GM23248 (cell line): ENCODE results near the gene FAM186B. TPM values are rescaled to one million over a fixed set of nuclear protein-coding genes. Genes with fewer than 3 reads are reported as not detected.

Experiments used
- DNase-seq: peaks from one replicate; pipeline ENCODE4 v3.0.0-alpha.2; 2015
- H2AFZ ChIP-seq: fragments of 200-600 bp; sonication (generic); 2 replicates; pipeline ENCODE4 v1.6.1; 2016; ENCODE audit warnings: antibody characterized with exemption
- H3F3A ChIP-seq: fragments of 200-600 bp; sonication (generic); 2 replicates; pipeline ENCODE4 v1.6.1; 2016; ENCODE audit warnings: mild to moderate bottlenecking, antibody characterized with exemption, mixed run types; ENCODE audit not compliant: insufficient read depth
- H3K27ac ChIP-seq: fragments of 200-600 bp; sonication (generic); 2 replicates; pipeline ENCODE4 v1.5.1; 2016; ENCODE audit warnings: mild to moderate bottlenecking
- H3K27me3 ChIP-seq: fragments of 200-600 bp; sonication (generic); replicated peaks from 2 replicates; pipeline ENCODE4 v1.6.1; 2016; ENCODE audit warnings: mild to moderate bottlenecking; ENCODE audit not compliant: insufficient read depth
- H3K36me3 ChIP-seq: fragments of 200-600 bp; sonication (generic); 2 replicates; pipeline ENCODE4 v1.6.1; 2016; ENCODE audit warnings: low read depth, mild to moderate bottlenecking
- H3K4me1 ChIP-seq: fragments of 200-600 bp; sonication (generic); 2 replicates; pipeline ENCODE4 v1.6.1; 2016; ENCODE audit warnings: mild to moderate bottlenecking; ENCODE audit not compliant: insufficient read depth
- H3K4me2 ChIP-seq: fragments of 200-600 bp; sonication (generic); one replicate; pipeline ENCODE4 v1.6.1; 2016; ENCODE audit warnings: mild to moderate bottlenecking; ENCODE audit not compliant: unreplicated experiment
- H3K4me3 ChIP-seq: fragments of 200-600 bp; sonication (generic); 2 replicates; pipeline ENCODE4 v1.5.1; 2016; ENCODE audit warnings: mild to moderate bottlenecking
- H3K79me2 ChIP-seq: fragments of 200-600 bp; sonication (generic); 2 replicates; pipeline ENCODE4 v1.6.1; 2016; ENCODE audit warnings: mild to moderate bottlenecking; ENCODE audit not compliant: insufficient read depth
- H3K9ac ChIP-seq: fragments of 200-600 bp; sonication (generic); 2 replicates; pipeline ENCODE4 v1.6.1; 2016; ENCODE audit warnings: mild to moderate bottlenecking
- H3K9me2 ChIP-seq: fragments of 200-600 bp; sonication (generic); 2 replicates; pipeline ENCODE4 v1.6.1; 2016; ENCODE audit warnings: mixed run types, mild to moderate bottlenecking, moderate library complexity; ENCODE audit not compliant: insufficient read depth
- H3K9me3 ChIP-seq: fragments of 200-600 bp; sonication (generic); one replicate; pipeline ENCODE4 v1.6.1; 2017; ENCODE audit warnings: low read depth
- H4K20me1 ChIP-seq: fragments of 200-600 bp; sonication (generic); 2 replicates; pipeline ENCODE4 v1.6.0; 2016; ENCODE audit not compliant: insufficient read depth
- EZH2 ChIP-seq: fragments of 200-600 bp; sonication (generic); IDR thresholded peaks from 2 replicates; pipeline ENCODE4 v1.6.1; 2018; ENCODE audit warnings: antibody characterized with exemption, mild to moderate bottlenecking; ENCODE audit not compliant: insufficient read depth, poor library complexity, severe bottlenecking
- EZH2phosphoT487 ChIP-seq: fragments of 200-600 bp; sonication (generic); IDR thresholded peaks from 2 replicates; pipeline ENCODE4 v1.6.1; 2018; ENCODE audit warnings: antibody characterized with exemption, moderate library complexity, mild to moderate bottlenecking, low read depth; ENCODE audit not compliant: insufficient read depth
- WGBS, 2 experiments: methylation state at CpG; one replicate each; pipeline ENCODE4 v1.1.6; 2015 to 2017; ENCODE audit warnings: low lambda C conversion rate in 2 of 2, low coverage in 1 of 2; ENCODE audit errors: missing lambda C conversion rate in 2 of 2; 5-methylcytosine and 5-hydroxymethylcytosine counted together
- in situ Hi-C: fragments of 300-500 bp; cut with MboI; formaldehyde crosslinking; loops from 2 replicates; pipeline ENCODE4 v1.15.0; 2020
- polyA plus RNA-seq: library from polyadenylated mRNA; unstranded; fragments of >200 nt; fragmentation: Nextera tagmentation; extraction: Ambion mirVana; gene quantifications from 2 replicates; pipeline ENCODE4 v1.2.1, GENCODE V29; 2016
- total RNA-seq: library from RNA; depleted of rRNA; stranded (reverse); fragments of >200 nt; shearing (Covaris generic); gene quantifications from 2 replicates; pipeline ENCODE4 v1.2.3, GENCODE V29; 2014

FAM186B gene
- total and polyA plus RNA-seq, 2 experiments from 2014 or later: 0.22 to 0.38 TPM

DNA sequence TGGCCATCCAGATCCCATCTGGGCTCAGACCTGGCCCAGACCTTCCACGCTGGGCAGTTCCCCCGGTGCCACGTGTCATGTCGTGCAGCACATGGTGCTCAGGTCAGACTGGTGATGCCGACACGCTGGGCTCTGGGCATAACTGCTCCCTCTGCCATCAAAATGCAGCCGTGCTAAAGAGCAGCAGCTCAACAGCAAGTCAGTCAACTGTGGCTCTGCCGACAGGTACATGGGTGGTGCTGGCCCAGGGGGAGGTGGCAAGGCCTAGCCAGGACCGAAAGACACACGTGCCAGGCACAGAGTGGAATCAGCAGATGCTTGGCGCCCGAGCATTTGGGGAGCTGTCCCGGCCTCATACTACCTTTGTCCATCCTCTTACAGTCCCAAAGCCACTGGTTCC is 39.1 kb downstream of the FAM186B start:
- in situ Hi-C loops: no loop called here
- Histone ChIP-seq H3K4me3 (no peak overlapping the region), H3K27me3 (no peaks in the 10 kb centered on the region), H3K36me3 (peaks cover 2% of the 10 kb centered on the region; the same call in 1 of the 2 replicates), H4K20me1 (no peaks in the 10 kb centered on the region), H3K79me2 (peaks cover 52% of the 10 kb centered on the region), H3K9me2 (no peaks in the 10 kb centered on the region), H3K27ac (no peak overlapping the region), H3K9ac (peak overlapping the region; percentile 96), H3K4me2 (no peak overlapping the region), H3K4me1 (peaks cover 11% of the 10 kb centered on the region; the same call in 1 of the 2 replicates), H3F3A (no peaks in the 10 kb centered on the region), H3K9me3 (no peaks in the 10 kb centered on the region), H2AFZ (no peak overlapping the region)
- no peak for TF ChIP-seq EZH2
- no peak for TF ChIP-seq EZH2phosphoT487
- 88 to 90% methylated on average over 13 of the region's 13 CpGs for WGBS, 2 experiments
- DNase-seq: no peak

DNA sequence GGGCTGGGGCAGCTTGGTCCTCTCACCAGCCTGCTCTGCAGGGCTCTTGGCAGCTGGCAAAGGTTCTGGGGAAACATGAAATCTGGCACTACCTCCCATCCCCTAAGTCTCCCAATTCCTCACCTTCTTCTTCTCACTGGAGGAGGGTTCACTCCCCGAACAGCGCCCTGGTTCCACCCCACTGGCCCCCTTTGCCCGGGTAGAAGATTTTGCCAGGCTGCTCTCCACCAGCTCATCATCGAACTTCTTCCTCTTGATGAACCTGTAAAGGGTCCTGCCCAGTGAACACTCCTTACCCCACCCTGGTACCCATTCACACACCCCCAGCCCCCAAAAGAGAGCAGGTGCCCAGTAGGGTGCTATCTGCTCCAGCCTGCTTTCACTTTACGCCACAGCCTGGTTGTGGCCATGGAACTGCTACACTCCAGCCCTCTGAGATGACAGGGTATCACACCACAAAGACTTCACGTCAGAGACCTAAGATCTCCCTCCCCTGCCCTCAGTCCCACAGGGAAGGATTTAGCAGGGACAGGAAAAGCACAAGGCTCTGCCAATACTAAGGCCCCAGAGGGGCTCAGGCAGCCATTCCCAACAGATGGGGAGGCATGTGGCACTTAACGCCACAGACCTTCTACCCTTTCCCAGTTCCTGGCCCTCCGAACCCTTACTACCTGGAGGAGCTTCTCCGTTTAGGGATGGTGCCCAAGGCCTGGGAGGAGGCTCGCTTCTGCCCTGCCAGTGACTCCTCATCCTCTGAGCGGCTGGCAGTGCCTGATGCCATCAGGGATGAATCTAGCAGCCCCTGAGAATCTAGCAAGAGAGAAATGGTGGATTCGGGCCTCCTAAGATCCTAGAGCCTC is 39.8 kb downstream of the FAM186B start:
- H3K27ac ChIP-seq: no peak overlapping the region
- in situ Hi-C loops: no loop called here

DNA sequence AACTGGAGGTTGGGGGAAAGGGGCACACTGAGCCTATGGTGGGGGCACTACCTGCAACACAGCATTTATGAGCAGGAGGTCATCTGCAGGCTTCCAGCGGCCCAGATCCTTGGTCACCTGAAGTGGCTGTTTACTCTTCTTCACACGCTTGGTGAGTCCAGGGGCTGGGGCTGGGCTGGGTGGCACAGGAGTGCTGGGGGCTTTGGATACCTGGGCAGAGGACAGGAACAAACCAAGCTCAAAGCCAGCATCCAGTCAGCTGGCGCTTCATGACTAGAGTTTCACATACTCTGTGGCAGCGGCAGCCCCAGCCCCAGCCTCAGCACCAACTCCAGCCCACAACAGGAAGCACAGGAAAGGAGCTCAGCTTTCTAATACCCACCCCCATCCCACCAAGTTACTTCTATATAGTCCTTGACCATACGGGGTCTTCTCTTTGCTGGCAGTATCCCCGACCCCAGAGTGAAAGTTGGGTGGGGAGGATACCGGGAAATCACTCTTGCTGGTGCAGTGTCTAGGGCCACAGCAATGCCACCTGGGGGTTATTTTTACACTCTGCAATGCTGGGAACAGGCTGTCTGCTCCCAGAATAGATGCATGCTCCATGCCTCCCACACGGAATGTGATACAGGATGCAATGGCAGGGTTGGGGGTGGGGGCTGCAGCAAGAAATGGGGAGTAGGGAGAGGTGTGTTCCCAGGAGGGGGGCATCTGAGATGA is 40.6 kb downstream of the FAM186B start:
- no peak overlapping the region for H3K27ac ChIP-seq
- peaks cover 11% of the 10 kb centered on the region; the same call in 1 of the 2 replicates for H3K4me1 ChIP-seq
- no peak overlapping the region for H3K9ac ChIP-seq
- H3K9me2 ChIP-seq: no peaks in the 10 kb centered on the region
- H3K36me3 ChIP-seq: peaks cover 2% of the 10 kb centered on the region; the same call in 1 of the 2 replicates
- DNase-seq: no peak
- no peak overlapping the region for H2AFZ ChIP-seq
- H3K79me2 ChIP-seq: peaks cover 36% of the 10 kb centered on the region
- no peak for TF ChIP-seq EZH2
- TF ChIP-seq EZH2phosphoT487: no peak
- 83 to 86% methylated on average over 7 to 8 of the region's 8 CpGs for WGBS, 2 experiments
- no peaks in the 10 kb centered on the region for H3K27me3 ChIP-seq
- H3K4me2 ChIP-seq: no peak overlapping the region
- H4K20me1 ChIP-seq: no peaks in the 10 kb centered on the region
- in situ Hi-C loops: no loop called here
- H3K9me3 ChIP-seq: no peaks in the 10 kb centered on the region
- H3K4me3 ChIP-seq: no peak overlapping the region
- no peaks in the 10 kb centered on the region for H3F3A ChIP-seq

More for the DNA sequence above, 39.8 kb downstream of the FAM186B start:
- WGBS, 2 experiments: 87 to 88% methylated on average over 12 of the region's 12 CpGs
- Histone ChIP-seq H2AFZ (no peak overlapping the region), H4K20me1 (no peaks in the 10 kb centered on the region), H3F3A (no peaks in the 10 kb centered on the region), H3K9ac (no peak overlapping the region), H3K79me2 (peaks cover 44% of the 10 kb centered on the region), H3K4me3 (no peak overlapping the region), H3K9me3 (no peaks in the 10 kb centered on the region), H3K9me2 (no peaks in the 10 kb centered on the region), H3K4me1 (peaks cover 11% of the 10 kb centered on the region; the same call in 1 of the 2 replicates), H3K27me3 (no peaks in the 10 kb centered on the region), H3K36me3 (peaks cover 2% of the 10 kb centered on the region; the same call in 1 of the 2 replicates), H3K4me2 (no peak overlapping the region)
- no peak for DNase-seq
- TF ChIP-seq EZH2: no peak
- no peak for TF ChIP-seq EZH2phosphoT487

DNA sequence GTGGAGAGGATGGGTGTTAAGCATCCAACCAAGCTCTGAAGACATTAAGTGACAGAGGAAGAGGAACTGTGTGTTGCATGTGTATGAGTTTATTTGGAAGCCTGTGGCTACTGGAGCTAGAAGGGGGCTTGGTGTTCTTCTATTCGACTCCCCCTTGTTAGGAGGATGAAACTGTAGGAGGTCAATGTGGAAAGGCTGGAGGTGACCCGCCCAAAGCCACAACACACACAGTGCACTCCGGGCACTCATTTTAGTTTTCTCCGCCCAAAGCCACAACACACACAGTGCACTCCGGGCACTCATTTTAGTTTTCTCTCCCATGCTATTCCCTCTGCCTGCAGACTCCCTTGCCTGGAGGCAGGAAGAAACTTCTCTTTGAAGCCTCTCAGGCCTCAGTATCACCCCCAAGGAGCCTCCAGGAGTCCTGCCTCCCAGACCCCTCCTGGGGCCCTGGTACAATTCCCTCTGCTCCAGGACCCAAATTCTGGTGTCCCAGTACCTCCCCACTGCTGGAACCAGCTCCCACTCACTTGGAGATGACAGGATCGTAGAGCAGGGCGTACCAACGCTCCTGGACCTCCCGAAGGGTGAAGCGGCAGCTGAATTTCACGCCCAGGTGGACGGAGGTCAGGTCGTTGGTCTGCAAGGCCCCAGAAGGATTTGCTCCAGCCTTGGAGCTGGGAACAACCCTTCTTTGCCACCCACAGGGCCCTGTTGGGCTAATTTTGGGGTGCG is 41.3 kb downstream of the FAM186B start:
- Histone ChIP-seq H3K9ac (no peak overlapping the region), H3K27ac (no peak overlapping the region), H3K27me3 (no peaks in the 10 kb centered on the region), H3K9me3 (no peaks in the 10 kb centered on the region), H3K4me2 (no peak overlapping the region), H4K20me1 (no peaks in the 10 kb centered on the region), H3K79me2 (peaks cover 29% of the 10 kb centered on the region), H3K9me2 (no peaks in the 10 kb centered on the region), H3F3A (no peaks in the 10 kb centered on the region), H3K4me3 (no peak overlapping the region), H3K4me1 (peaks cover 9% of the 10 kb centered on the region; the same call in 1 of the 2 replicates), H2AFZ (no peak overlapping the region), H3K36me3 (peaks cover 2% of the 10 kb centered on the region; the same call in 1 of the 2 replicates)
- WGBS, 2 experiments: 90 to 93% methylated on average over 14 of the region's 14 CpGs
- TF ChIP-seq EZH2: no peak
- DNase-seq: no peak
- in situ Hi-C loops: no loop called here
